ENCODE measurements around the gene NFE2L1.

The NFE2L1 gene

GRCh38 chr17:48037036-48037837, 10.9 kb upstream of the NFE2L1 start, which contains the start of gene COPZ2:
TSS of gene COPZ2 (minus strand) at chr17:48037797. CDS start at chr17:48037777, 20 bp downstream.
- Histone ChIP-seq H3K79me2 (ENCODE audit: insufficient read depth, low read length) (no peaks in the 10 kb centered on the region), H3K4me1 (ENCODE audit: insufficient read depth, low read length, poor library complexity, severe bottlenecking) (peaks cover 5% of the 10 kb centered on the region), H3K27me3 (ENCODE audit: insufficient read depth, low read length, poor library complexity, severe bottlenecking) (no peaks in the 10 kb centered on the region), H3K4me3 (ENCODE audit: low read length, poor library complexity, severe bottlenecking) (peak within 1 kb of the TSS; percentile 79), H3K9me3 (ENCODE audit: insufficient read depth, low read depth, low read length) (no peaks in the 10 kb centered on the region), H3K9me2 (replicated peaks; ENCODE audit: low read depth, low read length) (no peaks in the 10 kb centered on the region), H2AFZ (ENCODE audit: low read length) (peak within 1 kb of the TSS; percentile 95), H3K4me2 (ENCODE audit: low read depth, low read length, poor library complexity, severe bottlenecking) (peak within 1 kb of the TSS; percentile 83), H3F3A (ENCODE audit: low read depth) (0 out of 2 replicates have a peak, but pooled peaks cover 2% of the 10 kb centered on the region), H3K9ac (ENCODE audit: low read depth, low read length, poor library complexity, severe bottlenecking) (peak within 1 kb of the TSS; percentile 69), H4K20me1 (ENCODE audit: insufficient read depth, low read length, poor library complexity, severe bottlenecking) (no peaks in the 10 kb centered on the region), H3K36me3 (ENCODE audit: insufficient read depth, low read length) (no peaks in the 10 kb centered on the region)
- TF ChIP-seq CTCF (conservative IDR thresholded peaks at IDR 0.05; ENCODE audit: low read length) (peak; percentile 87), EZH2phosphoT487 (IDR thresholded peaks at IDR 0.05; ENCODE audit: borderline replicate concordance) (no peak)

- Histone ChIP-seq H3K79me2 (ENCODE audit: insufficient read depth, low read length) (no peaks in the 10 kb centered on the region), H3K9ac (ENCODE audit: low read depth, low read length, poor library complexity, severe bottlenecking) (peak overlapping the region; percentile 36), H2AFZ (ENCODE audit: low read length) (peak overlapping the region; percentile 78), H3K9me3 (ENCODE audit: insufficient read depth, low read depth, low read length) (no peaks in the 10 kb centered on the region), H3K4me3 (ENCODE audit: low read length, poor library complexity, severe bottlenecking) (peak overlapping the region; percentile 79), H3K4me1 (ENCODE audit: insufficient read depth, low read length, poor library complexity, severe bottlenecking) (peaks cover 6% of the 10 kb centered on the region), H3K27me3 (ENCODE audit: insufficient read depth, low read length, poor library complexity, severe bottlenecking) (no peaks in the 10 kb centered on the region), H3K4me2 (ENCODE audit: low read depth, low read length, poor library complexity, severe bottlenecking) (peak overlapping the region; percentile 60), H3K9me2 (replicated peaks; ENCODE audit: low read depth, low read length) (no peaks in the 10 kb centered on the region), H3K36me3 (ENCODE audit: insufficient read depth, low read length) (no peaks in the 10 kb centered on the region), H3F3A (ENCODE audit: low read depth) (0 out of 2 replicates have a peak, but pooled peaks cover 2% of the 10 kb centered on the region), H4K20me1 (ENCODE audit: insufficient read depth, low read length, poor library complexity, severe bottlenecking) (no peaks in the 10 kb centered on the region)
- no peak for TF ChIP-seq EZH2phosphoT487 (IDR thresholded peaks at IDR 0.05; ENCODE audit: borderline replicate concordance)
- no peak for TF ChIP-seq CTCF (conservative IDR thresholded peaks at IDR 0.05; ENCODE audit: low read length)
Measured at GRCh38 chr17:48037838-48038323, 10.3 kb upstream of the NFE2L1 start.

GRCh38 chr17:48038687-48039086, 9.5 kb upstream of the NFE2L1 start:
- H3K4me2 ChIP-seq (ENCODE audit: low read depth, low read length, poor library complexity, severe bottlenecking), result no peak overlapping the region
- H2AFZ ChIP-seq (ENCODE audit: low read length), result no peak overlapping the region
- H3K36me3 ChIP-seq (ENCODE audit: insufficient read depth, low read length), result no peaks in the 10 kb centered on the region
- no peaks in the 10 kb centered on the region for H3K27me3 ChIP-seq (ENCODE audit: insufficient read depth, low read length, poor library complexity, severe bottlenecking)
- H3K9me3 ChIP-seq (ENCODE audit: insufficient read depth, low read depth, low read length), result no peaks in the 10 kb centered on the region
- H3K9ac ChIP-seq (ENCODE audit: low read depth, low read length, poor library complexity, severe bottlenecking), result no peak overlapping the region
- no peaks in the 10 kb centered on the region for H4K20me1 ChIP-seq (ENCODE audit: insufficient read depth, low read length, poor library complexity, severe bottlenecking)
- no peak overlapping the region for H3K4me3 ChIP-seq (ENCODE audit: low read length, poor library complexity, severe bottlenecking)
- H3K4me1 ChIP-seq (ENCODE audit: insufficient read depth, low read length, poor library complexity, severe bottlenecking), result peaks cover 14% of the 10 kb centered on the region
- TF ChIP-seq EZH2phosphoT487 (IDR thresholded peaks at IDR 0.05; ENCODE audit: borderline replicate concordance), result no peak
- TF ChIP-seq CTCF (conservative IDR thresholded peaks at IDR 0.05; ENCODE audit: low read length), result no peak
- H3K9me2 ChIP-seq (replicated peaks; ENCODE audit: low read depth, low read length), result no peaks in the 10 kb centered on the region
- 0 out of 2 replicates have a peak, but pooled peaks cover 2% of the 10 kb centered on the region for H3F3A ChIP-seq (ENCODE audit: low read depth)
- no peaks in the 10 kb centered on the region for H3K79me2 ChIP-seq (ENCODE audit: insufficient read depth, low read length)
